Mesenchymal stem cell (in vitro differentiated cells and primary cell): ENCODE measurements around the gene PLVAP.

ENCODE experiments used
- DNase-seq: peaks from one replicate; pipeline ENCODE4 v3.0.0-alpha.2; 2013
- H2AFZ ChIP-seq: one replicate; pipeline ENCODE4 v1.6.1; 2013; ENCODE audit warnings: low read depth, mild to moderate bottlenecking, control low read depth, inconsistent platforms, low read length, moderate library complexity
- H2AK5ac ChIP-seq: 2 replicates; pipeline ENCODE4 v1.6.1; 2013; ENCODE audit warnings: low read length, moderate library complexity, mild to moderate bottlenecking, inconsistent platforms; ENCODE audit not compliant: severe bottlenecking
- H2BK120ac ChIP-seq: one replicate; pipeline ENCODE4 v1.6.1; 2013; ENCODE audit warnings: low read depth, mild to moderate bottlenecking, inconsistent platforms, low read length, moderate library complexity
- H2BK12ac ChIP-seq, 2 experiments: one replicate each; pipeline ENCODE4 v1.6.1; 2013; ENCODE audit warnings: inconsistent platforms in 2 of 2, low read length in 2 of 2, mild to moderate bottlenecking in 2 of 2, moderate library complexity in 2 of 2, control low read depth in 1 of 2
- H2BK15ac ChIP-seq: one replicate; pipeline ENCODE4 v1.6.1; 2013; ENCODE audit warnings: mild to moderate bottlenecking, low read depth, inconsistent platforms; ENCODE audit not compliant: poor library complexity, severe bottlenecking
- H2BK5ac ChIP-seq: 2 replicates; pipeline ENCODE4 v1.6.1; 2013; ENCODE audit warnings: low read depth, mild to moderate bottlenecking, low read length, control low read depth, inconsistent platforms; ENCODE audit not compliant: poor library complexity, severe bottlenecking
- H3K14ac ChIP-seq, 2 experiments: one replicate each; pipeline ENCODE4 v1.6.1; 2013; ENCODE audit warnings: inconsistent platforms in 2 of 2, low read length in 2 of 2, control low read depth in 1 of 2, mild to moderate bottlenecking in 1 of 2, moderate library complexity in 1 of 2
- H3K18ac ChIP-seq, 2 experiments: one replicate each; pipeline ENCODE4 v1.6.1; 2013; ENCODE audit warnings: inconsistent platforms in 2 of 2, low read length in 2 of 2, control low read depth in 1 of 2, low read depth in 1 of 2, mild to moderate bottlenecking in 1 of 2
- H3K23ac ChIP-seq, 2 experiments: one replicate each; pipeline ENCODE4 v1.6.1; 2013; ENCODE audit warnings: inconsistent platforms in 2 of 2, low read length in 2 of 2, mild to moderate bottlenecking in 2 of 2, moderate library complexity in 2 of 2, control low read depth in 1 of 2
- H3K27ac ChIP-seq: 2 replicates; pipeline ENCODE4 v1.5.1; 2013; ENCODE audit warnings: mild to moderate bottlenecking, moderate library complexity, low read length, control low read depth, inconsistent platforms; ENCODE audit not compliant: poor library complexity, severe bottlenecking
- H3K27me3 ChIP-seq, 2 experiments: 2 replicates each; pipeline versions ENCODE4 v1.6.1 to v1.7.0; 2013; ENCODE audit warnings: low read length in 2 of 2, mild to moderate bottlenecking in 2 of 2, moderate library complexity in 2 of 2, control low read depth in 1 of 2, inconsistent platforms in 1 of 2; ENCODE audit not compliant: control insufficient read depth in 1 of 2, insufficient read depth in 1 of 2
- H3K36me3 ChIP-seq, 2 experiments: 2 replicates each; pipeline versions ENCODE4 v1.6.1 to v1.7.0; 2013; ENCODE audit warnings: low read length in 2 of 2, control low read depth in 1 of 2, inconsistent platforms in 1 of 2, low read depth in 1 of 2, mild to moderate bottlenecking in 1 of 2; ENCODE audit not compliant: insufficient read depth in 2 of 2, control insufficient read depth in 1 of 2
- H3K4ac ChIP-seq, 2 experiments: one replicate each; pipeline ENCODE4 v1.6.1; 2013; ENCODE audit warnings: inconsistent platforms in 2 of 2, low read length in 2 of 2, mild to moderate bottlenecking in 2 of 2, moderate library complexity in 2 of 2, control low read depth in 1 of 2, low read depth in 1 of 2
- H3K4me1 ChIP-seq: 2 replicates; pipeline ENCODE4 v1.6.1; 2013; ENCODE audit warnings: low read depth, low read length, control low read depth; ENCODE audit not compliant: control insufficient read depth, insufficient read depth
- H3K4me2 ChIP-seq: 2 replicates; pipeline ENCODE4 v1.6.1; 2013; ENCODE audit warnings: low read length, mild to moderate bottlenecking, inconsistent platforms; ENCODE audit not compliant: poor library complexity, severe bottlenecking
- H3K4me3 ChIP-seq, 2 experiments: 2 replicates each; pipeline versions ENCODE4 v1.5.1 to v1.7.0; 2013; ENCODE audit warnings: low read length in 2 of 2, mild to moderate bottlenecking in 2 of 2, control low read depth in 1 of 2, low read depth in 1 of 2; ENCODE audit not compliant: insufficient read depth in 1 of 2
- H3K79me1 ChIP-seq: replicated peaks from 2 replicates; pipeline ENCODE4 v1.6.1; 2013; ENCODE audit warnings: mild to moderate bottlenecking, control low read depth, low read length, inconsistent platforms; ENCODE audit not compliant: poor library complexity, severe bottlenecking
- H3K9ac ChIP-seq: 2 replicates; pipeline ENCODE4 v1.7.0; 2013; ENCODE audit warnings: mild to moderate bottlenecking, low read length, moderate library complexity
- H3K9me3 ChIP-seq: 2 replicates; pipeline ENCODE4 v1.7.0; 2013; ENCODE audit warnings: mild to moderate bottlenecking, low read length; ENCODE audit not compliant: control insufficient read depth
- H4K8ac ChIP-seq: one replicate; pipeline ENCODE4 v1.6.1; 2013; ENCODE audit warnings: inconsistent platforms, mild to moderate bottlenecking, low read length, moderate library complexity
- H4K91ac ChIP-seq: one replicate; pipeline ENCODE4 v1.6.1; 2013; ENCODE audit warnings: mild to moderate bottlenecking, low read length, inconsistent platforms
- WGBS: methylation state at CpG from one replicate; pipeline ENCODE4 v1.1.7; 2013; ENCODE audit warnings: mixed read lengths; 5-methylcytosine and 5-hydroxymethylcytosine counted together

Gene PLVAP

DNA sequence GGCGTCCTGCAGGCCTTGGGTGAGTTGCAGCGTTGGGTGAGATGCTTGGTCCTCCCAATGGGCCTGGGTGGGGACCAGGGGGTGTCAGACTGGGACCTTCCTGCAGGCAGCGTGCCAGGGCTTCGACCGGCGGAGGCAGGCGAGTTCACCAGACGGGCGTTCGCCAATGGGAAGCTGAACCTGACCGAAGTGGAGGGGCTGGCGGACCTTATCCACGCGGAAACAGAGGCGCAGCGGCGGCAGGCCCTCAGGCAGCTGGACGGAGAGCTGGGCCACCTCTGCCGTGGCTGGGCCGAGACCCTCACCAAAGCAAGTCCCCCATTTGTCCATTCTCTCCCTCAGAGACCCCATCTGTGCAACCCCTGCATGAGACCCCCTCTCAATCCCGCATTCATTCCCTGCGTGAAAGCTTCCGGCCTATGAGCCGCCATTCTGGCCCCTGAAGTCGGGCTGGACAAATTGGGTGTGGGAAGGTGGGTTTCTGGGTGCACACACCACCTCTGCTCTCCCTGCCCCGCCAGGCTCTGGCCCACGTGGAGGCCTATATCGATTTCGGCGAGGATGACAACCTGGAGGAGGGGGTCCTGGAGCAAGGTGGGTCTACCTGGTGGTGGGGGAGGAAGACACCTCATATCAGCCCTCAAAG, 38.6 kb downstream of the PLVAP start:
- no peak overlapping the region for H3K14ac ChIP-seq
- no peak overlapping the region for H3K27ac ChIP-seq
- H3K36me3 ChIP-seq, result peaks cover 7 to 30% of the 10 kb centered on the region in 2 experiments
- H2BK5ac ChIP-seq, result no peak overlapping the region
- H4K91ac ChIP-seq, result peak overlapping the region; percentile 81
- no peak overlapping the region for H3K23ac ChIP-seq
- peak overlapping the region in 1 of 2 experiments; percentile 41 for H3K4ac ChIP-seq
- no peak for DNase-seq
- peak overlapping the region; percentile 90 for H4K8ac ChIP-seq
- peaks cover 16% of the 10 kb centered on the region for H3K79me1 ChIP-seq
- H3K4me2 ChIP-seq, result peak overlapping the region; percentile 69
- no peak overlapping the region for H2BK15ac ChIP-seq
- H2AFZ ChIP-seq, result no peak overlapping the region
- H3K9me3 ChIP-seq, result no peaks in the 10 kb centered on the region
- peak overlapping the region in 1 of 2 experiments; percentile 98 for H3K4me3 ChIP-seq
- H3K4me1 ChIP-seq, result peaks cover 30% of the 10 kb centered on the region
- 97% methylated on average over 27 of the region's 30 CpGs for WGBS
- peak overlapping the region; percentile 83 for H3K9ac ChIP-seq
- no peaks in the 10 kb centered on the region for H3K27me3 ChIP-seq
- H3K18ac ChIP-seq, result no peak overlapping the region
- H2AK5ac ChIP-seq, result no peak overlapping the region
- H2BK12ac ChIP-seq, result no peak overlapping the region
- no peak overlapping the region for H2BK120ac ChIP-seq

- H3K4me1 ChIP-seq, result peaks cover 34% of the 10 kb centered on the region
- peaks cover 11 to 36% of the 10 kb centered on the region in 2 experiments for H3K36me3 ChIP-seq
- no peak overlapping the region for H2AFZ ChIP-seq
- peak overlapping the region; percentile 90 for H4K8ac ChIP-seq
- DNase-seq, result no peak
- H3K9ac ChIP-seq, result peak overlapping the region; percentile 83
- H3K9me3 ChIP-seq, result no peaks in the 10 kb centered on the region
- H2BK5ac ChIP-seq, result no peak overlapping the region
- no peaks in the 10 kb centered on the region for H3K27me3 ChIP-seq
- no peak overlapping the region for H2BK12ac ChIP-seq
- peak overlapping the region in 1 of 2 experiments; percentile 63 for H3K14ac ChIP-seq
- no peak overlapping the region for H2BK15ac ChIP-seq
- no peak overlapping the region for H3K23ac ChIP-seq
- no peak overlapping the region for H3K27ac ChIP-seq
- H3K4ac ChIP-seq, result peak overlapping the region; percentile 35 to 41
- H3K18ac ChIP-seq, result peak overlapping the region; percentile 1 to 5
- H2AK5ac ChIP-seq, result no peak overlapping the region
- H4K91ac ChIP-seq, result peak overlapping the region; percentile 81
- peak overlapping the region; percentile 67 to 98 for H3K4me3 ChIP-seq
- H2BK120ac ChIP-seq, result no peak overlapping the region
- 12% methylated on average over 49 of the region's 50 CpGs for WGBS
- peaks cover 19% of the 10 kb centered on the region for H3K79me1 ChIP-seq
- H3K4me2 ChIP-seq, result peak overlapping the region; percentile 69
These were observed 39.3 kb downstream of the PLVAP start for GRCh38 chr19:17337675-17338432.

DNA sequence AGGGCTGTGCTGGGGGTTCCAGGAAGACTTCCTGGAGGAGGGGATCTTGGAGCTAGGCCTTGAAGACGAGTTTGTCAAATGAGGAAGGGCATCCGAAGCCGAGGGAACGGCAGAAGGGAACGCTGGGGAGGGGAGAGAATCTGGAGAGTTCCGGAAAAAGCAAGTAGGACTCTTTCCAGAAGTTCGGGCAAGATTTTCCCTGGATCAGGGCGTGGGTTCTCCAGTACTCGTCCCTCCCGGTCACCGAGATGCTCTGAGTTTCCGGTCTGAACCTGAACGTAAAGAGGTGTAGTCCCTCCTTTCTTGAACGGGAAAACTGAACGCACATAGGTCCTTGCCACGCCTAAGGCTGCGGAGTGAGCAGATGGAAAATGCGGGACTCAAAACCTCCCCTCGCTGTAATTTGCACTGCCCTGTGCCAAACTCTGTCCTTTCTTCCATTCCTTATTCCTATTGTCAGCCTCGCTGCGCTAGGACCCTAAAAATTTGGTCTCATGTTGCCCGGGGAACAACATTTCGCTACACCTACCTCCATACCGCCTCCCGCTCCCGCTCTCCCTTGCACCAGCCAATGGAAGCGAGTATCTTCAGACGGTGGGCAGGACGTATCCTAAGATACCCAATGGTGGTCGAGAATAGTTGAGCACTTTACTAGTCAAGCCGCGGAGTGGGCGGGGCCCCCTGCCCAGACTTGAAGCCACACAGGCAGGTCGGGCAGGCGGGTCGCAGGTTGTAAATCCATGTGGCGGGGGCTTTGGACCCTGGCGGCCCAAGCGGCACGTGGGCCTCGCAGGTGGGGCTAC, 40.1 kb downstream of the PLVAP start, which contains the start of gene GTPBP3:
Gene GTPBP3, plus strand, starts transcription at position 682 of the 803 bp plus-strand sequence. Its CDS starts 59 bp downstream, at position 741.
- no peak within 1 kb of the TSS for H2BK15ac ChIP-seq
- peak within 1 kb of the TSS; percentile 86 to 88 for H3K4ac ChIP-seq
- no peaks in the 10 kb centered on the region for H3K27me3 ChIP-seq
- H3K79me1 ChIP-seq, result peaks cover 19% of the 10 kb centered on the region
- H2BK120ac ChIP-seq, result peak within 1 kb of the TSS; percentile 39
- H3K36me3 ChIP-seq, result peaks cover 14 to 38% of the 10 kb centered on the region in 2 experiments
- peak within 1 kb of the TSS; percentile 81 for H4K91ac ChIP-seq
- WGBS, result under 1% methylated on average over 41 of the region's 41 CpGs
- peak within 1 kb of the TSS in 1 of 2 experiments; percentile 63 for H3K14ac ChIP-seq
- peak within 1 kb of the TSS; percentile 51 for H2AFZ ChIP-seq
- peak within 1 kb of the TSS; percentile 37 to 92 for H3K18ac ChIP-seq
- H3K9me3 ChIP-seq, result no peaks in the 10 kb centered on the region
- H4K8ac ChIP-seq, result peak within 1 kb of the TSS; percentile 90
- H2AK5ac ChIP-seq, result peak within 1 kb of the TSS; percentile 66
- H3K23ac ChIP-seq, result no peak within 1 kb of the TSS
- no peak within 1 kb of the TSS for H2BK5ac ChIP-seq
- peak within 1 kb of the TSS; percentile 92 for H3K9ac ChIP-seq
- H3K4me1 ChIP-seq, result peaks cover 34% of the 10 kb centered on the region
- DNase-seq, result peak; percentile 98
- peak within 1 kb of the TSS; percentile 68 to 98 for H3K4me3 ChIP-seq
- peak within 1 kb of the TSS; percentile 14 to 47 for H2BK12ac ChIP-seq
- peak within 1 kb of the TSS; percentile 69 for H3K4me2 ChIP-seq
- H3K27ac ChIP-seq, result peak within 1 kb of the TSS; percentile 92
